GM21619 (cell line): ENCODE data around the gene SASS6.
"Not testable (repeated sequence)": the region's sequence is repeated elsewhere in the genome, so short reads cannot be mapped to it uniquely, and the experiment has no call there.

Experiments
- ATAC-seq: cut with Tn5 transposase; IDR thresholded peaks from one replicate; pipeline ENCODE4 v1.9.1; 2021; ENCODE audit not compliant: unreplicated experiment

SASS6 gene

GRCh38 chr1:100051401-100051800 is 81.3 kb downstream of the SASS6 start:
- no peak for ATAC-seq

DNA sequence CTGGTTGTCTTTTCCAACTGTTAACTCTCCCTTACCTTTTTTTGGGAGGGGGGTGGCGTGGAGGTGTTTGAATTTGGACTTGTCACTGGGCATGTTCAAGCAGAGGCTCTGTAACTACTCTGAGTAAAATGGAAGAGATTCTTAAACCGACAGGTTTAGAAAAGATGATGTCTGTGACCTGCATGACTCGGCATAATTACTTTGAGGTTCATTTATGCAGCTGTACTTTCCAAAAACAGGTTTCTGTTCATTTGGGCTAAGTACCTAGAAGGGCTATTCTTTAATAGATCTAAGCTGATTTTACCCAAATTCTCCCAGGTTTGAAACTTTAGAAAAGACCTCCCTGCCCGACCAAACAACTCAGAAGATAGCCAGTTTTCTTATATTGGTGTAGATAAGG is 82.6 kb downstream of the SASS6 start:
- ATAC-seq = no peak

DNA sequence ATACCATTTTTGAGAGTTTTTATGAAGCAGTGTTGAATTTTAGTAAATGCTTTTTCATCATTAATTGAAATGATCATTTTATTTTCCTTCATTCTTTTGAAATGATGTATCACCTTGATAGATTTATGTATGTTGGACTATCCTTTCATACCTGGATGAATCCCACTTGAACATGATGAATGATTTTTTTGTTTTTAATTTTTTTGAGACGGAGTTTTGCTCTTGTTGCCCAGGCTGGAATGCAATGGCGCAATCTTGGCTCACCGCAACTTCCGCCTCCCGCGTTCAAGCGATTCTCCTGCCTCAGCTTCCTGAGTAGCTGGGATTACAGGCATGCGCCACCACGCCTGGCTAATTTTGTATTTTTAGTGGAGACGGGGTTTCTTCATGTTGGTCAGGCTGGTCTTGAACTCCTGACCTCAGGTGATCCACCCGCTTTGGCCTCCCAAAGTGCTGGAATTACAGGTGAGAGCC is 85.5 kb downstream of the SASS6 start:
- not testable (repeated sequence) for ATAC-seq

DNA sequence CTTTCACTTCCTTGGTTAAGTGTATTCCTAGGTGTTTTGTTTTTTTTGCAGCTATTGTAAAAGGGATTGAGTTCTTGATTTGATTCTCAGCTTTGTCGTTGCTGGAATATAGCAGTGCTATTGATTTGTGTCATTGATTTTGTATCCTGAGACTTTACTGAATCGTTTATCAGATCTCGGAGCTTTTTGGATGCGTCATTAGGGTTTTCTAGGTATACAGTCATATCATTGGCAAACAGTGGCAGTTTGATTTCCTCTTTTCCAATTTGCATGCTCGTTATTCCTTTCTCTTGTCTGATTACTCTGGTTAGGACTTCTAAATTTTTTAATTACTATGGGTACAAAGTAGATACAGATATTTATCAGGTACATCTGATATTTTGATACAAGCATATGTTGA is 87.5 kb downstream of the SASS6 start:
- no peak for ATAC-seq

DNA sequence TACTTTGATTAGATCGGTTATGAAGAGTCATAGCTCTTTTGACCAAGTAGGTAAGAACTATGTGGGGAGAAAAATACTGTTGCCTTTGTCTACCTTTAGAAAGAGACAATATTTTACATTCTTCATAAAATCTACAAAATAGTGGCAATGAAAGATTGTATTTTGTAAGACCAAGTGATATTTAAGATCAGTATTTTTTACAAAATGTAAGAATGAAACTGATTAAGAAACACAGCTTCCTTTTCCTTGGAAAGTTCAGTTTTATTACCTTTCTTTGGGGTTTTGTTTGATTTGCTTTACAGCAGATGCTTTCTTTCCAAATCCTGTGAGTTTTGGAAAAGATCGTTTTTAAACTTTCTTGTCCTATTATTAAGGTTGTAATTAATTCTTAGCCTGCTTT is 93.1 kb downstream of the SASS6 start:
- ATAC-seq = no peak

GRCh38 chr1:100038660-100039287 is 94.0 kb downstream of the SASS6 start:
- ATAC-seq = peak; percentile 53

DNA sequence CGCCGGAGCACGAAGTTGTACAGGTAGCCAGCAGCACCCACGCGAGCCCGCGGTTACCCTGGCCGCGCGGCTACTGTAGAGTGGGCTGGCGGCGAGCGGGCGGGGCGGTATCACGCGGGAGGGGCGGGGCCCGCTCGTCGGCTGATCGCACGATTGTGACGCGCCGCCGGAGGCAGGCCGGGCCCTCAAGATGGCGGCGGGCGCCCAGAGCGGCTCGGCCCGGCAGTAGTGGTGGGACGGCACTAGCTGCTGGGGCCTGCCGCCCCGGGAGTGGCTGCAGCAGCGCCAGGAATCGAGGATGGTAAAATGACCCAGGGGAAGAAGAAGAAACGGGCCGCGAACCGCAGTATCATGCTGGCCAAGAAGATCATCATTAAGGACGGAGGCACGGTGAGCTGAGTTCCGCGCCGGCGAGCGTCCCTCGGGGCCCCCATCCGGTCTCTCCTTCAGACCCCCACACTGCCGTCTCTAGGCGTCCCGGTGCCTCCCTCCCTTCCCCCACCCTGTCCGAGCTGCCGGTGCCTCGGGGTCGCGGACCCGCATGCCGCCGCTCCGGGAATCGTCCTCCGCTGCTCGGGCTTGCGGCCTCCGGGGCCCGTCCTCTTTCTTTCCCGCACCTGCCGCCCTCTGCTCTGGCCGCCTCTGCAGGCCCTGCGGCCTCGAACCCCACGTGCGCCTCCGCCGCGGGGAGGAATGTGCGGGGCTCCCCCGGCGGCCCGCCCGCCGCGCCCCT is 94.6 kb downstream of the SASS6 start:
- peak; percentile 75 for ATAC-seq

GRCh38 chr1:100037656-100037926 is 95.1 kb downstream of the SASS6 start:
- ATAC-seq = no peak

DNA sequence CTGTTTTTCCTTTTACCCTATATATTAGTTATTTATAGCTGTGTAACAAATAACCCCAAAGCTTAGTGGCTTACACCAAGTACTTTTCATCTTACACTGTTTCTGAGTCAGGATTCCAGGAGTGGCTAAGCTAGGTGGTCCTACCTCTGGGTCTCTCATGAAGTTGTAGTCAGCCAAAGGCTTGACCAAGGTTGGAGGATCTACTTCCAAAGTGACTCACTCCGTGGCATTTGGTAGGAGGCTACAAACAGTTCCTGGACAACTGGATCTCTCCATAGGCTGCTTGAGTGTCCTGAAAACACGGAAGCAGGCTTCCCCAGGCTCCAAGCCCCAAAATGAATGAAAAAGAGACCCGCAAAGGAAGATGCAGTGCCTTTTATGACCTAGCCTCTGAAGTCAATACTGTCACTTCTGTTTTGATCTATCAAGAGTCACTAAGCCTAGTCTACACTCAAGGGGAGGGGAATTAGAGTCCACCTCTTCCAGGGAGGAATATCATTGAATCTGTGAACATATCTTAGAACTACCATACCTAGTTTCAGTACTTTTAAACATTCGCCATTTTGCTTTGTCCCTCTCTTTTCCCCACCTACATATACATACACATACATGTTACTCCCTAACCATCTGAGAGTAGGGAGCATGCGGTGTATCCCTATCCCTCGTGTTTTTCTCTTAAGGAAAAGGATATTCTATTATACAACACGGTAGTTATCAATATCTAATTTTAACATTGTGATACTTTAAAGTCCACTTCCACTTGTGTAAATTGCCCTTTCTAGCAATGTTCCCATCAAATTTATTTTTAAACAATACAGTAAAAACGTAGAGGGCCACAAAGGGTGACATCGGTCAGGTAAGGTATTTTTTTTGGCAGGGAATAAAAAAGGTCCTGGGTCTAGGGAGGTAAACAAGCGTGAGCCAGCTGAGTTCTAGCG is 95.7 kb downstream of the SASS6 start:
- no peak for ATAC-seq

DNA sequence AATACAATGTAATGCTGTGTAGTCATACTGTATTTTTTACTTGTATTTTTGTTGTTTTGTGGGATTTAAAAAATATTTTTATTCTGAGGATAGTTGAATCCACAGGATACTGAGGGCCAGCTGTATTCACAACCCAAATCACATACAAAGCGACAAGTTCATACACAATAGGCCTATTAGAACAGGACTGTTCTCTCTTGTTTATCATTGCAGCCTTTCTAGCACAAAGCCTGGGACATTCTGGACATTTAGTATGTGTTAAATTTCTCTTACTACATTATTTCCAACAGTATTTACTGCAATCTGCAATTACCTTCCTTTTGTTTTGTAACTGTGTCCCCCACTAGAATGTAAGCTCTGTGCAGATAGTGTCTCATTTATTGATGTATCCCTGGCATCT is 97.5 kb downstream of the SASS6 start:
- no peak for ATAC-seq

- ATAC-seq = no peak
These were observed 98.3 kb downstream of the SASS6 start for GRCh38 chr1:100034470-100034869.
